Liver (tissue), 9 donors: ENCODE data around the gene ABLIM1. TPM values are rescaled to one million over a fixed set of nuclear protein-coding genes. Genes with fewer than 3 reads are reported as not detected.
A peak's percentile ranks its signal among the peaks of the same experiment; 100 is the strongest.
"Not testable (repeated sequence)": the region's sequence is repeated elsewhere in the genome, so short reads cannot be mapped to it uniquely, and the experiment has no call there.

Experiments used
- DNase-seq: peaks from one replicate; pipeline ENCODE4 v3.0.0-alpha.2; 2017; ENCODE audit warnings: low spot score
- H3K27ac ChIP-seq, 2 donors: one replicate each; pipeline ENCODE4 v1.7.0; 2013; ENCODE audit warnings: inconsistent platforms in 2 of 2, low read length in 2 of 2, control low read depth in 1 of 2, low read depth in 1 of 2, mild to moderate bottlenecking in 1 of 2
- H3K27me3 ChIP-seq, 4 donors: one replicate each; pipeline versions ENCODE4 v1.6.1 to v1.7.0; 2013; ENCODE audit warnings: low read length in 3 of 4, inconsistent platforms in 1 of 4, mild to moderate bottlenecking in 1 of 4, moderate library complexity in 1 of 4; ENCODE audit not compliant: control insufficient read depth in 4 of 4, insufficient read depth in 4 of 4
- H3K36me3 ChIP-seq, 4 donors: one replicate each; pipeline versions ENCODE4 v1.6.1 to v1.7.0; 2013; ENCODE audit warnings: low read length in 3 of 4, mild to moderate bottlenecking in 3 of 4, low read depth in 1 of 4, moderate library complexity in 1 of 4; ENCODE audit not compliant: control insufficient read depth in 4 of 4, insufficient read depth in 3 of 4
- H3K4me1 ChIP-seq, 4 donors: one replicate each; pipeline versions ENCODE4 v1.6.1 to v1.7.0; 2013; ENCODE audit warnings: low read length in 3 of 4, mild to moderate bottlenecking in 3 of 4, moderate library complexity in 1 of 4; ENCODE audit not compliant: control insufficient read depth in 4 of 4, insufficient read depth in 4 of 4
- H3K4me3 ChIP-seq, 3 donors: one replicate each; pipeline versions ENCODE4 v1.6.1 to v1.7.0; 2013; ENCODE audit warnings: low read length in 3 of 3, control low read depth in 1 of 3, low read depth in 1 of 3, mild to moderate bottlenecking in 1 of 3
- H3K9ac ChIP-seq, 2 donors: one replicate each; pipeline ENCODE4 v1.7.0; 2013; ENCODE audit warnings: low read length in 2 of 2, mild to moderate bottlenecking in 2 of 2, moderate library complexity in 2 of 2, control low read depth in 1 of 2, low read depth in 1 of 2
- H3K9me3 ChIP-seq, 4 donors: one replicate each; pipeline versions ENCODE4 v1.6.1 to v1.7.0; 2013; ENCODE audit warnings: low read length in 3 of 4; ENCODE audit not compliant: control insufficient read depth in 4 of 4
- CTCF ChIP-seq: fragments of 150-350 bp; IDR thresholded peaks from 2 replicates; pipeline ENCODE4 v1.5.1; 2017; ENCODE audit warnings: improper control_type of control experiment, low read depth, low read length; ENCODE audit not compliant: missing input control
- FOXA2 ChIP-seq: IDR thresholded peaks from 2 replicates; pipeline ENCODE4 v1.6.1; 2016; ENCODE audit warnings: antibody characterized with exemption
- HNF4A ChIP-seq, 2 donors: conservative IDR thresholded peaks; 2 replicates each; pipeline ENCODE4 v1.6.1; 2016; ENCODE audit warnings: antibody characterized with exemption in 2 of 2, mild to moderate bottlenecking in 2 of 2
- HNF4G ChIP-seq: IDR thresholded peaks from 2 replicates; pipeline ENCODE4 v1.6.1; 2016; ENCODE audit warnings: antibody characterized with exemption
- JUND ChIP-seq, 2 donors: IDR thresholded peaks; 2 replicates each; pipeline ENCODE4 v1.6.1; 2016; ENCODE audit warnings: antibody characterized with exemption in 2 of 2
- RAD21 ChIP-seq, 2 donors: IDR thresholded peaks; 2 replicates each; pipeline ENCODE4 v1.6.1; 2016; ENCODE audit warnings: antibody characterized with exemption in 2 of 2, mild to moderate bottlenecking in 2 of 2
- YY1 ChIP-seq: IDR thresholded peaks from 2 replicates; pipeline ENCODE4 v1.6.1; 2016; ENCODE audit warnings: antibody characterized with exemption, mild to moderate bottlenecking
- WGBS: extraction: QIAGEN DNeasy Blood & Tissue Kit; methylation state at CpG from one replicate; pipeline ENCODE4 v1.1.7; 2013; 5-methylcytosine and 5-hydroxymethylcytosine counted together
- polyA plus RNA-seq, 2 donors: library from polyadenylated mRNA; stranded (reverse) in 1 of 2; unstranded in 1 of 2; fragments of 200-250 nt in 1 of 2; fragments of >200 nt in 1 of 2; fragmentation: Nextera tagmentation in 1 of 2; extraction: Ambion mirVana in 1 of 2; gene quantifications; one replicate each; pipeline versions ENCODE4 v1.2.1 to v1.2.3, GENCODE V29; 2013 to 2015
- total RNA-seq, 2 donors: library from RNA; depleted of rRNA; stranded (reverse); fragments of >200 nt; gene quantifications; one replicate each; pipeline ENCODE4 v1.2.3, GENCODE V29; 2014
- TF ChIP-seq, protein P1 (sequence below): IDR thresholded peaks from 2 replicates; pipeline ENCODE4 v1.6.1; 2016; ENCODE audit warnings: antibody characterized with exemption
- TF ChIP-seq, protein P2 (sequence below): IDR thresholded peaks from 2 replicates; pipeline ENCODE4 v1.6.1; 2016; ENCODE audit warnings: antibody characterized with exemption, mild to moderate bottlenecking
- donor health status: healthy.
- donor health status: healthy.
- donor health status: healthy.
- donor health status: healthy.
- donor health status: healthy.

The ABLIM1 gene
- total and polyA plus RNA-seq, 4 donors: 10.9 to 31.3 (median 13.1) TPM

- TF ChIP-seq, protein P1, sequence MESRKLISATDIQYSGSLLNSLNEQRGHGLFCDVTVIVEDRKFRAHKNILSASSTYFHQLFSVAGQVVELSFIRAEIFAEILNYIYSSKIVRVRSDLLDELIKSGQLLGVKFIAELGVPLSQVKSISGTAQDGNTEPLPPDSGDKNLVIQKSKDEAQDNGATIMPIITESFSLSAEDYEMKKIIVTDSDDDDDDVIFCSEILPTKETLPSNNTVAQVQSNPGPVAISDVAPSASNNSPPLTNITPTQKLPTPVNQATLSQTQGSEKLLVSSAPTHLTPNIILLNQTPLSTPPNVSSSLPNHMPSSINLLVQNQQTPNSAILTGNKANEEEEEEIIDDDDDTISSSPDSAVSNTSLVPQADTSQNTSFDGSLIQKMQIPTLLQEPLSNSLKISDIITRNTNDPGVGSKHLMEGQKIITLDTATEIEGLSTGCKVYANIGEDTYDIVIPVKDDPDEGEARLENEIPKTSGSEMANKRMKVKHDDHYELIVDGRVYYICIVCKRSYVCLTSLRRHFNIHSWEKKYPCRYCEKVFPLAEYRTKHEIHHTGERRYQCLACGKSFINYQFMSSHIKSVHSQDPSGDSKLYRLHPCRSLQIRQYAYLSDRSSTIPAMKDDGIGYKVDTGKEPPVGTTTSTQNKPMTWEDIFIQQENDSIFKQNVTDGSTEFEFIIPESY: no peak
- no peak for TF ChIP-seq HNF4G
These were observed 39.1 kb upstream of the ABLIM1 start (continued) for GRCh38 chr10:114697061-114697598.

DNA sequence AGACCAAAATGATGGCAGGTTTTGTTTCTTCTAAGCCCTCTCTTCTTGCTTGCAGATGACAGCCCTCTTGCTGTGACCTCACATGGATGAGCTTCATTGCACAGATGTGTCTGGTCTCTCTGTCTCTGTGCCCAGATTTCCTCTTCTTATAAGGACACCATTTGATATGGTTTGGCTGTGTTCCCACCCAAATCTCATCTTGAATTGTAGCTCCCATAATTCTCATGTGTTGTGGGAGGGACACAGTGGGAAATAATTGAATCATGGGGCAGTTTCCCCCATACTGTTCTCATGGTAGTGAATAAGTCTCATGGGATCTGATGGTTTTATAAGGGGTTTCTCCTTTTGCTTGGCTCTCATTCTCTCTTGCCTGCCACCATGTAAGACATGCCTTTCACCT lies 38.2 kb upstream of the ABLIM1 start:
- H3K9ac ChIP-seq, H3K27ac ChIP-seq, DNase-seq, H3K4me1 ChIP-seq, H3K27me3 ChIP-seq, H3K9me3 ChIP-seq, H3K36me3 ChIP-seq, H3K4me3 ChIP-seq: not testable (repeated sequence)

DNA sequence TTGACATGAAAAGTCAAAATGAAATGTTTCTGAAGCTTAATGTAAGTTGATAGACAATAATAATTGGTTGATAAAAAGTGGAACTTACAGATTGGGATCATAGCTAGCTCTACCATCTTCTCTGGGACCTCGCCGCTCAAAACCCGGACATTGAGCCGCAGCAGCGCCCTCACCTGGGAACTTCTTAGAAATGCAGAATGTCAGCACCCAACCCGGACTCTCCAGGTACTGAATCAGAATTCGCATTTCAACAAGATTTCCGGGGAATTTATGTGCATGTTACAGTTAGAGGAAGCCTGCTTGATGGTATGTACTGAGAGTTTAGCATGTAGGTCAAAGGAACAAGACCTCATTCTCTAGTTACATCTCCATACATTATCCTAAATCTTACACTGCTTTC lies 36.7 kb upstream of the ABLIM1 start:
- no peak overlapping the region for H3K4me3 ChIP-seq
- WGBS: 26% methylated on average over 8 of the region's 8 CpGs
- H3K9me3 ChIP-seq: no peaks in the 10 kb centered on the region
- H3K36me3 ChIP-seq: no peaks in the 10 kb centered on the region
- DNase-seq: peak; percentile 44
- no peak overlapping the region for H3K27ac ChIP-seq
- peak; percentile 33 for TF ChIP-seq YY1
- TF ChIP-seq JUND (IDR thresholded peaks at IDR 0.05): no peak
- peak in 1 of 2 donors; percentile 27 for TF ChIP-seq HNF4A (conservative IDR thresholded peaks at IDR 0.05)
- peak; percentile 68 for TF ChIP-seq CTCF
- no peak for TF ChIP-seq HNF4G
- TF ChIP-seq RAD21 (IDR thresholded peaks at IDR 0.05): peak; percentile 91 to 98
- TF ChIP-seq FOXA2: no peak
- TF ChIP-seq, protein P2, sequence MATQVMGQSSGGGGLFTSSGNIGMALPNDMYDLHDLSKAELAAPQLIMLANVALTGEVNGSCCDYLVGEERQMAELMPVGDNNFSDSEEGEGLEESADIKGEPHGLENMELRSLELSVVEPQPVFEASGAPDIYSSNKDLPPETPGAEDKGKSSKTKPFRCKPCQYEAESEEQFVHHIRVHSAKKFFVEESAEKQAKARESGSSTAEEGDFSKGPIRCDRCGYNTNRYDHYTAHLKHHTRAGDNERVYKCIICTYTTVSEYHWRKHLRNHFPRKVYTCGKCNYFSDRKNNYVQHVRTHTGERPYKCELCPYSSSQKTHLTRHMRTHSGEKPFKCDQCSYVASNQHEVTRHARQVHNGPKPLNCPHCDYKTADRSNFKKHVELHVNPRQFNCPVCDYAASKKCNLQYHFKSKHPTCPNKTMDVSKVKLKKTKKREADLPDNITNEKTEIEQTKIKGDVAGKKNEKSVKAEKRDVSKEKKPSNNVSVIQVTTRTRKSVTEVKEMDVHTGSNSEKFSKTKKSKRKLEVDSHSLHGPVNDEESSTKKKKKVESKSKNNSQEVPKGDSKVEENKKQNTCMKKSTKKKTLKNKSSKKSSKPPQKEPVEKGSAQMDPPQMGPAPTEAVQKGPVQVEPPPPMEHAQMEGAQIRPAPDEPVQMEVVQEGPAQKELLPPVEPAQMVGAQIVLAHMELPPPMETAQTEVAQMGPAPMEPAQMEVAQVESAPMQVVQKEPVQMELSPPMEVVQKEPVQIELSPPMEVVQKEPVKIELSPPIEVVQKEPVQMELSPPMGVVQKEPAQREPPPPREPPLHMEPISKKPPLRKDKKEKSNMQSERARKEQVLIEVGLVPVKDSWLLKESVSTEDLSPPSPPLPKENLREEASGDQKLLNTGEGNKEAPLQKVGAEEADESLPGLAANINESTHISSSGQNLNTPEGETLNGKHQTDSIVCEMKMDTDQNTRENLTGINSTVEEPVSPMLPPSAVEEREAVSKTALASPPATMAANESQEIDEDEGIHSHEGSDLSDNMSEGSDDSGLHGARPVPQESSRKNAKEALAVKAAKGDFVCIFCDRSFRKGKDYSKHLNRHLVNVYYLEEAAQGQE: peak; percentile 16
- no peaks in the 10 kb centered on the region for H3K27me3 ChIP-seq
- peaks cover 0 to 2% (median 0%) of the 10 kb centered on the region in 4 donors for H3K4me1 ChIP-seq
- no peak overlapping the region for H3K9ac ChIP-seq
